Measurements from ENCODE around the gene SDHAF1.
A peak's percentile ranks its signal among the peaks of the same experiment; 100 is the strongest.
"Not testable (repeated sequence)": the region's sequence is repeated elsewhere in the genome, so short reads cannot be mapped to it uniquely, and the experiment has no call there.

Gene SDHAF1

GRCh38 chr19:36014012-36014924, 19.3 kb downstream of the SDHAF1 start, which contains the start of gene ALKBH6:
Gene ALKBH6, minus strand, starts transcription at chr19:36014213. Its CDS starts 816 bp downstream, at chr19:36013397.
- DNase-seq (ENCODE audit: low read depth in 2 of 2) = peak; percentile 96 to 98

DNA sequence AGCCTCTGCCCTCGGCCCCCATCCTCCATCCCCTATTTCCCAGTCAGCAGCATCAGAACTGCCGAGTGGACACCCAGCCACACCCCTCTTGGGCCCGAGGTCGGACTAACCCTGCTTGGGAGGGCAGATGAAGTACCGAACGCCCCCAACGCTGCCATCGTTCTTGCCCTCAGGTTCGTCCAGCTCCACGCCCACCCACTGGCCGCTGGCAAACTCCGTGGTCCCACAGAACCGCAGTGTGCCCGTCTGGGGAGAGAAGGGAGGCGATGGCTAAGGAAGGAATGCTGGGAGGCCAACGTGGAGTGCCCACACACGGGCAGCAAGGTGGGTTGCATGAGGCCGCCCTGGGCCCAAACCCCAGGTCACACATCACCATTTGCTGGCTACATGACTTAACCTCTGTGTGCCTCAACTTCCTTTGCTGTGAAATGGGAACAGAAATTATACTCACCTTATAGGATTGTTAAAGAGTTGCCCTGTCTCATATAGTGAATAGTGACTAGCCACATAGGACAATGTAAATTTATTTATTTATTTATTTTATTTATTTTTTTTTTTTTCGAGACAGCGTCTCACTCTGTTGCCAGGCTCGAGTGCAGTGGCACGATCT, 24.2 kb downstream of the SDHAF1 start:
- DNase-seq (ENCODE audit: low read depth in 2 of 2) = no peak

GRCh38 chr19:36023432-36023831, 28.4 kb downstream of the SDHAF1 start:
- DNase-seq (ENCODE audit: low read depth in 2 of 2) = no peak

- no peak for DNase-seq (ENCODE audit: low read depth in 2 of 2)
Observed at GRCh38 chr19:36025541-36025940, 30.6 kb downstream of the SDHAF1 start.

GRCh38 chr19:36026091-36026876, 31.3 kb downstream of the SDHAF1 start:
- no peak for DNase-seq (ENCODE audit: low read depth in 2 of 2)

GRCh38 chr19:36027696-36028095, 32.7 kb downstream of the SDHAF1 start:
- no peak for DNase-seq (ENCODE audit: low read depth in 2 of 2)

DNA sequence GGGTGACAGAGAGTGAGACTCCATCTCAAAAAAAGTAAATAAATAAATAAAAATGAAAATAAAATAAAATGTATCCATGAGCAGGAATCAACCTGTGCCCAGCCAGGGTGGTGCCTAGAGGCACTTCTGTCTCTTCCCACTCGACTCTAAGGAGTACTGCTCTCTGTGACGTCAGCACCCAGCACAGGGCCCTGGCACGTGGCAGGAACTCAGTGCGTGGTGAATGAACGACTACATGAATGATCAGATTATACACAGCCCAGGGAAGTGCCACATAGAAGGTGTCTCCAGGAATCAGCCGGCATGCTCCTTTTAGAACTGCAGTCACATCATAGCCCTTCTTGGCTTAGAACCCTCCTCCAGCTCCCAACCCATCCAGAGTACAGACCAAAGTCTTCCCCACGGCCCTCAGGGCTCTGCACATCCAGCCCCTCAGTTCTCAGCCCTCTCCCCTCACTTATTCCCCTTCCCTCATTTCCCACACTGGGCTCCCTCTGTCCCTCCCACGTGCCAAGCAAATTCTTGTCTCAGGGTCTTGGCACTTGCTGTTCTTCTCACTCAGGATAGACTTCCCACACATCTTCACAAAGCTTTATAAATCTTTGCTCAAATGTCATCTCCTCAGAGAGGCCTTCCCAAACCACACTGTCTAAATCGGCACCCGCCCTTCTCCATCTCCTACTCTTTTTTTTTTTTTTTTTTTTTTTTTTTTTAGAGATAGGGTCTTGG, 33.5 kb downstream of the SDHAF1 start:
- DNase-seq (ENCODE audit: low read depth in 2 of 2) = no peak

GRCh38 chr19:36030264-36031148, 35.5 kb downstream of the SDHAF1 start:
- DNase-seq (ENCODE audit: low read depth in 2 of 2) = no peak

DNA sequence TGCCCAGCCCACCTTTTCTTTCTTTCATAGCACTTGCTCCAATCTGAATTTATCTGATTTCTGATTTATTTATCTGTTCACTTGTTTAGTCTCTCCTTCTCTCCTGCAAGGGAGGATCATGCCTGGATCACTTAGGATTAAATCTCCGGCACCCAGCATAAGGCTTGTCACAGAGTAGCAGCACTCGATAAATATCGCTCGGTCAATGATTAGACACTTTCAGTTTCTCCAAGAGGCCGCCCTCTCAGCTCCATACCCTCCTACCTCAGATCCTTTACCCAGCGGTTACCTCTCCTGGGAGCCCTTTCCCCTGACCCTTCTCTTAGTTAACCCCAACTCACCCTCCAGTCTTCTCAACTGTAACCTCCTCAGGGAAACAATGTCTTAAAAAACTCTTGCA, 36.3 kb downstream of the SDHAF1 start:
- DNase-seq (ENCODE audit: low read depth in 2 of 2) = no peak

- peak in 1 of 2 donors; percentile 23 for DNase-seq (ENCODE audit: low read depth in 2 of 2)
Observed at GRCh38 chr19:36032251-36033104, 37.5 kb downstream of the SDHAF1 start, which contains the start of gene CLIP3. Gene CLIP3, minus strand, starts transcription at chr19:36032873. Its CDS starts 516 bp downstream, at chr19:36032357.

DNA sequence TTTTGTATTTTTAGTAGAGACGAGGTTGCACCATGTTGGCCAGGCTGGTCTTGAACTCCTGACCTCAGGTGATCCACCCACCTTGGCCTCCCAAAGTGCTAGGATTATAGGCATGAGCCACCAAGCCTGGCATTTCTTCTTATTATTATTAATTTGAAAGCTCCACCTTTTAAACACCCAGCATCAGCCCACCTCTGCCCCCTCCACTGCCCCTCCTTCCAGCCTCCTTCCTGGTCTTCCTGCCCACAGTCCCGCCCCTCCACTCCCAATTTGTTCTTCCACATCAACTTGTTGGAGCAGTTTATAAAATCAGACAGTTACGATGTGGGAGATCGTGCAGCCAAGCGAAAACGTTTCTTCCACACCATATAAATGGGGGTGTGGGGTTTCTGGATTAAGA, 45.5 kb downstream of the SDHAF1 start:
- no peak for DNase-seq (ENCODE audit: low read depth in 2 of 2)

DNA sequence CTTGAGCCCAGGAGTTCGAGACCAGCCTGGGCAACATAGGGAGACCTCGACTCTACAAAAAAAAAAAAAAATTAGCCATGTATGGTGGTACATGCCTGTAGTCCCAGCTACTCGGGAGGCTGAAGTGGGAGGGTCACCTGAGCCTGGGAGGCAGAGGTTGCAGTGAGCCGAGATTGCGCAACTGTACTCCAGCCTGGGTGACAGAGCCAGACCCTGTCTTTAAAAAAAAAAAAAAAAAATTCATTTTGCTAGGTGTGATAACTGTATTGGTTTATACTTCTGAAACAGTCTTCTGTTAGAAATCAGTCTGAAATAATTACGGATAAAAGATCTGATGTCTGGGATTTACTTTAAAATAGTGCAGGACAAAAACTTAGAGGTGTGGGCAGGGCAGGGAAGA, 46.1 kb downstream of the SDHAF1 start:
- not testable (repeated sequence) for DNase-seq (ENCODE audit: low read depth in 2 of 2)

DNA sequence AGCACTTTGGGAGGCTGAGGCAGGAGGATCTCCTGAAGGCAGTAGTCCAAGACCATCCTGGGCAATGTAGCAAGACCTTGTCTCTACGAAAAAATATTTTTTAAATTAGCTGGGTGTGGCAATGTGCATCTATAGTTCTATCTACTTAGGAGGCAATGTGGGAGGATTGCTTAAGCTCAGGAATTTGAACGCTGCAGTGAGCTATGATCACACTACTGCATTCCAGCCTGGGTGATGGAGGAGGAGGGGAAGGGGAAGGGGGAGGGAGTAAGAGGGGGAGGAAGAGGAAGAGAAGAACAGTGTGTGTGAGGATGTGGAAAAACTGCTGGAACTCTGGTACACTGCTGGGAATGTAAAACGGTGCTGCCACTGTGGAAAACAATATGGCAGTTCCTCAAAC, 46.8 kb downstream of the SDHAF1 start:
- no peak for DNase-seq (ENCODE audit: low read depth in 2 of 2)

- DNase-seq (ENCODE audit: low read depth in 2 of 2) = no peak
Observed at GRCh38 chr19:36043952-36044351, 49.0 kb downstream of the SDHAF1 start.

Measured in stimulated activated CD8-positive, alpha-beta memory T cell treated with anti-CD3 and anti-CD28 coated beads, Interleukin-7, amount 100 ng/mL, for 1 hour (primary cell).